ENCODE data around the gene NKRF.

The NKRF gene

GRCh38 chrX:119614776-119615175, 8.6 kb upstream of the NKRF start:
- no peak for DNase-seq (ENCODE audit: low read depth)

GRCh38 chrX:119607018-119607389, 780 bp upstream of the NKRF start:
- DNase-seq (ENCODE audit: low read depth): no peak

GRCh38 chrX:119605464-119606279, 552 bp downstream of the NKRF start:
- DNase-seq (ENCODE audit: low read depth): peak; percentile 29

GRCh38 chrX:119604766-119605463, 1.3 kb downstream of the NKRF start:
- DNase-seq (ENCODE audit: low read depth): no peak

- DNase-seq (ENCODE audit: low read depth): no peak
Observed at GRCh38 chrX:119602701-119603255, 3.4 kb downstream of the NKRF start.

- DNase-seq (ENCODE audit: low read depth): no peak
Observed at GRCh38 chrX:119589810-119590209, 16.4 kb downstream of the NKRF start.

GRCh38 chrX:119583431-119584059, 22.7 kb downstream of the NKRF start:
- no peak for DNase-seq (ENCODE audit: low read depth)

- no peak for DNase-seq (ENCODE audit: low read depth)
Observed at GRCh38 chrX:119579414-119579813, 26.8 kb downstream of the NKRF start.

GRCh38 chrX:119574394-119575266, 31.6 kb downstream of the NKRF start, which contains the start of gene UBE2A:
Gene UBE2A, plus strand, starts transcription at chrX:119574563. Its CDS starts 149 bp downstream, at chrX:119574712.
- DNase-seq (ENCODE audit: low read depth): peak; percentile 73

GRCh38 chrX:119573840-119574393, 32.3 kb downstream of the NKRF start:
- DNase-seq (ENCODE audit: low read depth): peak; percentile 1

GRCh38 chrX:119573222-119573621, 33.0 kb downstream of the NKRF start:
- DNase-seq (ENCODE audit: low read depth): no peak

GRCh38 chrX:119570351-119570835, 35.8 kb downstream of the NKRF start:
- no peak for DNase-seq (ENCODE audit: low read depth)

GRCh38 chrX:119565107-119565663, 41.0 kb downstream of the NKRF start, which contains the start of gene STEEP1:
Gene STEEP1, minus strand, starts transcription at chrX:119565409. Its CDS starts 54 bp downstream, at chrX:119565355.
- DNase-seq (ENCODE audit: low read depth): peak; percentile 69

GRCh38 chrX:119552508-119552907, 53.7 kb downstream of the NKRF start:
- no peak for DNase-seq (ENCODE audit: low read depth)

- no peak for DNase-seq (ENCODE audit: low read depth)
Observed at GRCh38 chrX:119549327-119550016, 56.8 kb downstream of the NKRF start.

- DNase-seq (ENCODE audit: low read depth): no peak
Observed at GRCh38 chrX:119541188-119541587, 65.0 kb downstream of the NKRF start.

GRCh38 chrX:119539872-119540271, 66.4 kb downstream of the NKRF start:
- no peak for DNase-seq (ENCODE audit: low read depth)

Measured in stimulated activated CD8-positive, alpha-beta memory T cell treated with anti-CD3 and anti-CD28 coated beads, Interleukin-12 subunit alpha, Interleukin-12 subunit beta, amount 100 ng/mL, for 4 hours (primary cell).